HG03575 (cell line): Measurements from ENCODE around the gene BOLA1.
A peak's percentile ranks its signal among the peaks of the same experiment; 100 is the strongest.
"Not testable (repeated sequence)": the region's sequence is repeated elsewhere in the genome, so short reads cannot be mapped to it uniquely, and the experiment has no call there.

Experiments
- ATAC-seq: cut with Tn5 transposase; IDR thresholded peaks from one replicate; pipeline ENCODE4 v1.9.1; 2021; ENCODE audit not compliant: unreplicated experiment, insufficient number of reproducible peaks, low FRiP score; ENCODE audit errors: extremely low read depth

The BOLA1 gene

GRCh38 chr1:149886121-149886395 lies 13.3 kb upstream of the BOLA1 start:
- ATAC-seq, result not testable (repeated sequence)

GRCh38 chr1:149886396-149887195 lies 12.8 kb upstream of the BOLA1 start:
- peak; percentile 36 for ATAC-seq

GRCh38 chr1:149887196-149887455 lies 12.2 kb upstream of the BOLA1 start:
- not testable (repeated sequence) for ATAC-seq

DNA sequence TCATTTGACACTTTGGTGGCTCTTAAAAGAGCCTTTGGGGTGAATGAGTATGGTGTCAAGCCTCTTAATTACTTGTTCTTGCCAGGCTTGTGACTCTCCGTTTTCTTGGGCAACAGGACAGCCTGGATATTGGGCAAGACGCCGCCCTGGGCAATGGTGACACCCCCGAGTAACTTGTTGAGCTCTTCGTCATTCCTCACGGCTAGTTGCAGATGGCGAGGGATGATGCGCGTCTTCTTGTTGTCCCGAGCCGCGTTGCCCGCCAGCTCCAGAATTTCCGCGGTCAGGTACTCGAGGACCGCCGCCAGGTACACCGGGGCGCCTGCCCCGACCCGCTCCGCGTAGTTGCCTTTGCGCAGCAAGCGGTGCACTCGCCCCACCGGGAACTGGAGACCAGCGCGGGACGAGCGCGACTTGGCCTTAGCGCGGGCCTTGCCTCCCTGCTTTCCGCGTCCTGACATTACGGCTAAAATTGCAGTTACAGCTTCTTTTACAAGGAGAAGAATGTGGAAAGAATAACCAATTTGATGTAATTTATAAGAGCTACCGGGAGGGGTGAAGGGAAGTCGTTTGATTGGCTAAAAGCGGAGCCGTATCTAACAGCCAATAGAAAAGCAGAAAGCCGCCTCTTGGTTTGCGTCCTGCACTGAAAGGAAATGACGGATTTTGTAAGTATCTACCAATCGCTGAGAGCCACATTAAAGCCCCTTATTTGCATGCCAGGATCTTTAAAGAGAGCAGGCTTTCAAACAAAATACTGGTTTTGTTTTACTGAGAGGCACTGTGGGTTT lies 11.7 kb upstream of the BOLA1 start:
- ATAC-seq, result peak; percentile 26

- peak; percentile 9 for ATAC-seq
Measured at GRCh38 chr1:149888247-149888998, 10.9 kb upstream of the BOLA1 start.

DNA sequence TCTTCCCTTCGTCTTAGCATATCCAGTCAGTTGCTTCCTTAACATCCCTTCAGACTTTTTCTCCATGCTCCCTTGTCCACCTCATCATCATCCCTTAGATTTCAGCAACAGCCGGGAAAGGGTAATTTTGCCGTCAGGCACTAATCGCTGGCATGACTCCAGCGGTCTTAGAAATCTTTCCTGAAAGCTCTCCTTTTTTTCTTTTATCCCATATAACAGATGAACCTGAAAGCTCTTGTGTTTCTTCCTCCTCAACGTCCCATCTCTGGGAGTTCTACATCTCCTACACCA lies 10.4 kb upstream of the BOLA1 start:
- no peak for ATAC-seq

DNA sequence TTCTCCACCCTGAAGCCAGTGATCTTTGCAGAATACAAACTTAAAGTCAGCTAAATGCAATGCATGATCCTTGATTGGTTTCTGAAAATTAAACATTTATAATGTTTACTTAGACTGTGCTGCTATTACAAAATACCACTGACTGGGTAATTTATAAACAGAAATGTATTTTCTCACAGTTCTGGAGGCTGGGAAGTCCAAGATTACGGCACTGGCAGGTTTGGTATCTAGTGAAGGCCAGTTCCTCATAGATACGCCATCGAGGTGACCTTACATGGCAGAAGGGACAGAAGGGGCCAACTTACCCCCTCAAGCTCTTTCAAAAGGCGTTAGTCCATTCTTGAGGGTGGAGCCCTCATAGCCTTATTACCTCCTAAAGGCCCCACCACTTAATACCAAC lies 2.8 kb upstream of the BOLA1 start:
- ATAC-seq, result no peak

- no peak for ATAC-seq
Measured at GRCh38 chr1:149903836-149904491, 4.6 kb downstream of the BOLA1 start.

- no peak for ATAC-seq
Measured at GRCh38 chr1:149906570-149907075, 7.3 kb downstream of the BOLA1 start.

DNA sequence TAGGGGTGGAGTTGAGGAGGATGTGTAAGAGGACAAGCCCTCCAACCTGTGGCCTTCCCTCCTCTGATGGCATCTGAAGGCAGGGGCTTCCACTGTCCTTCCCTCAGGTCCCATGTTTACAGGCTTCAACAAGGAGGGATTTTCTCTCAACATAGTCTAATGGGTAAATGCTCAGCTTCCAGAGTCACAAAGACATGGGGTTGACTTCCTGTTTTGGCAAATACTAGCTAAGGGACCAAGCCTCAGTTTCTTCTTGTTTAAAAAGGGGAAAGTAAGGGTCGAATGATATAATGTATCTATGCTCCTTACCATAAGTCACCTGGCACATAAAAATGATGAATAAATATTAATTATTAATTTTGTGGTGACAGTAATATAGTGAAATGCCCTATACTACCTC lies 15.2 kb downstream of the BOLA1 start:
- ATAC-seq, result no peak

DNA sequence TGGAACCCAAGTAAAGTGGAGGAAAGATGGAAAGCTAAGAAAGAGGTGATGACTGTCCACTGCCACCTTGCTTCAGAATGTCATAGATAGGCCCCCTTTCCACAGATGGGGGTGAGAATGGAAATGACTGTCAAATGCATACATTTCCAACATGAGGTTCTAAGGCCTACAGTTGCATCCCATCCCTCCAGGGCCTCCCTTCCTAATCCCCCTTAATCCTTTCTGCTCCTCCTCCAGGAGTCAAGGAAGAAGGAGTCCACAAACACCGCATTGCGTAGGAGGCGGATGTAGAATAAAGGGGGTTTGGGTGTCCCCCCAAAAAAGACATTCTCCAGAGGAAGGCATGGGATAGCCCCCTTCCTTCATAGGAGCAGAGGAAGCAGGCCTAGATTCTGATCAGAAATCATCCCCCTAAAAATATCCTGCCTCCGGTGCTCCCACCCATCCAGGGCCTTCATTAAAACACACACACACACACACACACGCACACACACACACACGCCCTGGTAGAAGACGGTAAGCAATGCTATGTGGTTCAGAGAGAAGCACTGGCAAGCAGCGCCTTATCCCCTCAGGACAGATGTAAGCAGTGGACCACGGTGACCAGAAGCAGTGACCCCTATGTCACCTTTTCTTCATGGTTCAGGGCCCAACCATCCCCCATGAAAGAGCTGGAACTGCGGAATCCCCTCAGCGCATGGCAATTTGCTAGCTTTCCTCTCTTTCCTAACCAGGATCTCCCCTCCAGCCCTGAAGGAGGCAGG lies 16.2 kb downstream of the BOLA1 start:
- no peak for ATAC-seq

GRCh38 chr1:149916193-149916897 lies 17.0 kb downstream of the BOLA1 start:
- no peak for ATAC-seq

- ATAC-seq, result no peak
Measured at GRCh38 chr1:149916898-149917252, 17.5 kb downstream of the BOLA1 start.

- ATAC-seq, result no peak
Measured at GRCh38 chr1:149917571-149918144, 18.3 kb downstream of the BOLA1 start, which contains the start of gene SV2A. Gene SV2A, minus strand, starts transcription at chr1:149917844. Its CDS starts 4,004 bp downstream, at chr1:149913840.

DNA sequence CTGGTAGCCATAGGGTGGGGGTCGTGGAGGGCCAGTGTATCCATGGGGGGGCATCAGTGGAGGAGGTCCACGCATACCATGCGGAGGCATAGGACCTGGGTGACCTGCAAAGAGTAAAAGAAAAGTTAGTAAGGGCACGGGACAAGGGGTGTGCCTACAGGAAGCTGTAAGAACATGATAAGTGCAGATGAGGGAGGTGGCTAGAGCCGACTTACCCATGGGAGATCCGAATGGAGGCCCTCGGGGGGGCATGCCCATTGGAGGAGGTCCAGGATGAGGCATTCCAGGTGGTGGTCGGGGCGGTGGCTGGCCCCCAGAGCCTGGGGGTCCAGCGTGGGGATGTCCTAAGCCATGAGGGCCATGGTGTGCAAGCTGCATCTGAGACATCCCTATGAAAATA lies 24.3 kb downstream of the BOLA1 start:
- ATAC-seq, result no peak

DNA sequence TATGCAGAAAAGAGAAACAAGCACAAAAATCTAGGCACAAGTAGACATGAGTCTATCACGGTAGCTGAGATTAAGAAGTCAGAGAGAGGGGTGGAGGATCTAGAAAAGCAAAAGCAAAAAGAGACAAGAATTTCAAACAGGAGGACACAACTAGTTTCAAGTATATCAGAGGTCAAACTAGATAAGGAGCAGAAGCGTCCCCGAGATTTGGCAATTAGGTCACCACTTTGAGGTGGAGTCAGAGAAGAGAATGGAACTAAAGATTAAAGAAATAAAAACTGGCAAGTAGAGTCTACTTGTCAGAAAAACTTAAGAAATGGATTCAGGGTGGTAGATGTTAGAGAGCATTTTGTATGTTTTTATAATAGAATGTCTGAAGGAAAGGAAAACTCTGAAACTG lies 26.0 kb downstream of the BOLA1 start:
- no peak for ATAC-seq

DNA sequence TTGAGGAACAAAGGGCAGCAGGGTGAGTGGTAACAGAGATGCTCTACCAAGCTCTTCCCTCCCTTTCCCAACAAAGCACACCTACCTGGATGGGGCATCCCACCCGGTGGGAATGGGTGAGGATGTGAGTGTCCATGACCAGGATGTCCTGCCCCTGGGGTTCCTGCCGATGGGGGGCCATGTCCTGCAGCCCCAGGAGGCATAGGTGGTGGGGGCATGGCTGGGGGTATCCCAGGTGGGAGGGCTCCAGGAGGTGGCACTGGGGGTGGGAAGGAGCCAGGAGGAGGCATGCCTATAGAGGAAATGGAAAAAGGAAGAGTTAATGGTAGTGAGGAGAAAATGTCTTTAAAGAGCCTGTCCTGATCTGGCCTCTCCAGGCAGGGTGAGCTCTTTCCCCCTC lies 26.4 kb downstream of the BOLA1 start:
- ATAC-seq, result no peak

GRCh38 chr1:149926296-149926695 lies 26.9 kb downstream of the BOLA1 start:
- ATAC-seq, result no peak
